T-helper 2 cell treated with Interferon-gamma antibody and Interleukin-4, amounts not matched to agents 5 μg/mL and 100 μg/mL, for 36 hours (primary cell): ENCODE data around the gene SAP25.

Experiments used
- DNase-seq: peaks from one replicate; pipeline ENCODE4 v3.0.0; 2021; ENCODE audit warnings: low spot score
- H3K27ac Mint-ChIP-seq: one replicate; pipeline ENCODE4 v1.8.0; 2021; ENCODE audit warnings: mild to moderate bottlenecking, mixed read lengths
- H3K27me3 Mint-ChIP-seq: one replicate; pipeline ENCODE4 v1.8.0; 2021; ENCODE audit warnings: low read depth, mixed read lengths
- H3K36me3 Mint-ChIP-seq: one replicate; pipeline ENCODE4 v1.8.0; 2021; ENCODE audit warnings: low read depth, mixed read lengths
- H3K4me1 Mint-ChIP-seq: one replicate; pipeline ENCODE4 v1.8.0; 2021; ENCODE audit warnings: low read depth, mixed read lengths
- H3K4me3 Mint-ChIP-seq: one replicate; pipeline ENCODE4 v1.8.0; 2022; ENCODE audit warnings: mild to moderate bottlenecking, moderate library complexity, mixed read lengths
- H3K9me3 Mint-ChIP-seq: one replicate; pipeline ENCODE4 v1.8.0; 2021; ENCODE audit warnings: mixed read lengths

Gene SAP25

DNA sequence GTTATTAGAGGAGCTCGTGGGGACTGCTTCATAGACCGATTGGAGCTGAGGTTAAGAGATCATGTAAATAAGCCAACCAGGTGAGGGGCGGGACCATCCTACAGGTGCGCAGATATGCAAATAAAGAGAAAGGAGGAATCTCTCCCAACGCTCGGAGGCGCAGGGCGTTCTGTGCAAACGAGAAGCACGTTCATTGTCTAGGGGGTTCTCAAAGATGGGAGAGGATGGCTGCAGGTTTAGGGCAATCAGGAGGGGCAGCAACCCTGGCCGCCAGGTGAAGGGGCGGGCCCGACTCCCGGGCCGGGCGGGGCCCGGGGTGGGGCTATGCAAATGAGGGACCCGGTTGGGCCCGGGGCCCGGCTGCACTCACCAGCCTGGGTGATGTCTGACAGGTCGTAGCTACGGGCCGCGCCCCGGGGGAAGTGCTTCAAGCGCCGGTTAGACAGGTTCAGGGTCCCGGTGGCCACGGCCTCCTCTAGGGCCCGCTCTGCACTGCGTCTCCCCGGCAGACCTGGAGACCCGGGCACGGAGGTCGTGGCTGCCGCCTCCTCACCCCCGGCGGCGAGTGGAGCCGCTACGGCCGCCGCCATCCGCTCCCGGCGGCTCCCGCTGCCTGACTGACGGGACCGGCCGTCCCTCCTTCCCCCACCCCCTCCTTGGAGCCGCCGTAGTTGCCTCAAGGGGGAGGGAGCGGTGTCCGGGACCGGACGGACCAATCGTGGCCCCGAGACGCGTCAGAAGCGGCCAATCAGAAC lies 12.0 kb upstream of the SAP25 start, which contains the start of gene LRCH4:
Gene LRCH4 (minus strand): TSS at position 619 of the 755 bp plus-strand sequence. CDS start 29 bp downstream, at position 590.
- Mint-ChIP-seq H3K4me3 (peak within 1 kb of the TSS; percentile 98), H3K27ac (peak within 1 kb of the TSS; percentile 97), H3K9me3 (no peaks in the 10 kb centered on the region), H3K4me1 (peaks cover 18% of the 10 kb centered on the region), H3K36me3 (peaks cover 17% of the 10 kb centered on the region), H3K27me3 (peaks cover 8% of the 10 kb centered on the region)
- peak; percentile 57 for DNase-seq

DNA sequence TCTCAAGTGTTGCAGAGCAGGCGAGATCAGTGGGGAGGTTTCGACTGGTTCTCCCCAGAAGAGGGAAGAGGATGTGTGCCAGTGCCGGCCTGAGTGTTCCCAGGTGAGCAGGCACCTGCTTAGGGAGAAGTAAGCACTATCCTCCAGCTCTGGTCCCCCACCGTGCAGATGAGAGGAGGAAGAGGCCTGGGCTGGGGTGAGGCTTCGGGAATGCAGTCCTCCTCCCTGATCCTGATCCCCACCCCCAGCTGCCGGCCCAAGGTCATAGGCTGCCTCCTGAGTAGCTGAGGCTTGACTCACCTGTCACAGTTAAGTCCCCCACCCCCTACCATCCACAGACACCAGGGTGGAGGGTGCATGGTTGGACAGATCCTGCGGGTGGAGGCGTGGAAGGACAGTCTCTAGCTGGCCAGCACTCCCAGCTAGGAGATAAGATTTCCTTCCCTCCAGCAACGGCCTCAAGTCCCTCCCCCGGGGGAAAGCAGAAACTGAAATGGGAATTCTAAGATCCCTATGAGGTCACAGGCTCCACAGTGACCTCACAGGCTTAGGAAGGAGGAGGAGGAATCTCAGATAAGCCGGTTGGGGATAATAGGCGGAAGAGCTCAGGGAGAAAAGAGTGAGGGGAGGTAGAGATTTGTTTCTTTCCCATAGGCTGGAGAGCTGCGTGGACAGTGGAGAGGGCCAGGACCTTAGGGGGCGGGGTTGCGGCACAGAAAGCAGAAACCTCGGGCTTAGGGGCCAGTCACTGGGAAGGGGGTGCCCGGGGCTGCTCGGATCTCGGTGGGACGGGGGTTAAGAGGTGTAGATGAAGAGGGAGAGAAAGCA lies 11.2 kb upstream of the SAP25 start:
- DNase-seq = no peak
- Mint-ChIP-seq H3K9me3 (no peaks in the 10 kb centered on the region), H3K27ac (peak overlapping the region; percentile 97), H3K36me3 (peaks cover 17% of the 10 kb centered on the region), H3K27me3 (peaks cover 3% of the 10 kb centered on the region), H3K4me3 (peak overlapping the region; percentile 98), H3K4me1 (peaks cover 17% of the 10 kb centered on the region)

DNA sequence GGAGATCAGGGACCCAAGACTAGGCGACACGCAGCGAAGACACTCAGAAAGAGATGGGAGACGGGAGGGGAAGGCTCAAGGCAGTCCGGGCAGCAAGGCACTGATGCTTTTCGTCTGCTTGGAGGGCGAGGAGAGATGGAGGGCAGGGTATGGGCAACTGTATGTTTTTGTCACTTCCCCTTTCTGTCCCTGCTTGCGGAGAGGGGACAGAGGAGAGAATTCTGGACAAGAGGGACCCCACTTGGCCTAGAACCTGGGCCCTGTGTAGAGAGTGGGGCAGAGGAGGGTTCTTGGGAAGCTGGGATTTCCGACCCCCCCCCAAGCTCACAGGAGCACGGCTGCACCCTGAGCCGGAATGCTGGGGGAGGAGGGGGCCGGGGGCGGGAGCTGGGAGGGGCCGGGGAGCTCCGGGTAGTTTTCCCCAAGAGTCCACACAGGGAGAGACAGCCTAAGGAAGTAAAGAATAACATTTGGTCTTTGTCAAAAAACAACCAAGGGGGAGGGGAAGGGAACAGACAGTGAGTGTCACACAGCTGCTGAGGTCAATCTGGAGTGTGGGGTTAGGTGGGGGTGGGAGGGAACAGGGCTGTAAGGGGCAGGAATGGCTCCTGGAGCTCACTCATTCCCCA lies 10.5 kb upstream of the SAP25 start:
- peaks cover 17% of the 10 kb centered on the region for H3K4me1 Mint-ChIP-seq
- peaks cover 20% of the 10 kb centered on the region for H3K36me3 Mint-ChIP-seq
- H3K4me3 Mint-ChIP-seq = peak overlapping the region; percentile 98
- peaks cover under 1% of the 10 kb centered on the region for H3K27me3 Mint-ChIP-seq
- H3K9me3 Mint-ChIP-seq = no peaks in the 10 kb centered on the region
- no peak for DNase-seq
- peak overlapping the region; percentile 97 for H3K27ac Mint-ChIP-seq

DNA sequence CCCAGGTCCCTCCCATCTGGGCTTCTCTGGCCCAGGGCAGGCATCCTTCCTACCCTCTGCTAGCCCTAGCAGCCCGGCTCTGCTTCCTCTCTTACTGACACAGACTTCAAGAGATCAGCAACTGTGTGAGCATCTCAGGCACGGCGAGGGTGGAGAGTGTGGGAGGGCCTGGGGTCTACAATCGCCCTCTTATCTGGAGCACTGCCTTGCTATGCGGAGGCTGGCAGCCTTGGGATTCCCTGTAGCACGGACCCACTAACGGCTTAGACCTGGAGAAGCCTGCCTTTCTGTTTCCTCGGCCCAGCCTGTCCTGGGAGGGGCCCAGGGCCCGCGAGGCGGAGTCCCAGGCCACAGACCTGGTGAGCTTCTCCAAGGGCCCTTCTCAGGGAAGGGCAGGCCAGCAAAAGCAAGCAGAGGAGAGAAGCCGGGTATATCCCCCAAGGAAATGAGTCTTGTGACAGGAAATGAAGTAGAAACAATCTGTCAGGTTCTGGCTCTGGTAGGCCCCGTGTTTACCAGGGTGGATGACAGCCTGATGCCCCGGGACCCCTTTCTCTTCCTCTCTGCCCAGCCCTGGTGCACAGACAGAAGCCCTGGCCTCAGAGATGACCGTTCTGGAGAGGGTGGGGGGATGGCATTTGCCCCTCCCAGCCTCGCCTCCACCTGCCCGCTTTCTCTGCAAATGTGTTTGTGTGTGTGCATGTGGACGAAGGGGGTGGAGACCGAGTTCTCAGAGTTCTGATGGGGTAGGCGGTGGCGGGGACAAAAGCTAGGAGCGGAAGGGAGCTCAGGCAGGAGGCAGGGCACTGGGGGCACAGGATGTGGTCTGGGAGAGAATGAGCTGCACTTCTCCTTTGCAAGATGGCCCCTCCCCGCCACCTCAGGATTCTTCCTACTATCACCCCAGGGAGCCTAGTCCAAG lies 9.7 kb upstream of the SAP25 start:
- H3K27ac Mint-ChIP-seq = peak overlapping the region; percentile 97
- peak overlapping the region; percentile 98 for H3K4me3 Mint-ChIP-seq
- no peaks in the 10 kb centered on the region for H3K9me3 Mint-ChIP-seq

DNA sequence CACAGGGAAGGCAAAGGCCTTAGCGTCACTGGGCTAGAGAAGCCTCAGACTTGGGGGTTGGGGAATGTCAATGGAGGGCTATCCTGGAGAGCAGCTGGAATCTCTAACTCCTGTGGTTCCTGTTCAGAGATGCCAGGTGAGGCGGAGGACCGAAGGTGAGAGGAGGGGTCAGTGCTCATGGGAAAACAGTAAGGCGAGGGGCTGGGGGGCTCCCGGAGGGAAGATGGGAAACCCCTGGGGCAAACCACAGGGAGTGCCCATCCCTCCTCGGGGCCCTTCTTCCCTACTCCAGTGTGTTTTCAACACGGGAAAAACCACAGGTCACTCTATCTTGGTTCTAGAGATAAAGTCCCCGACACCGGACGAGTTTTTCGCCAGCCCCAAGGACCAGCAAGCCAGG lies 8.9 kb upstream of the SAP25 start:
- no peaks in the 10 kb centered on the region for H3K27me3 Mint-ChIP-seq

More for the DNA sequence above, 9.7 kb upstream of the SAP25 start:
- Mint-ChIP-seq H3K27me3 (no peaks in the 10 kb centered on the region), H3K4me1 (peaks cover 14% of the 10 kb centered on the region), H3K36me3 (peaks cover 26% of the 10 kb centered on the region)
- peak; percentile 78 for DNase-seq

DNA sequence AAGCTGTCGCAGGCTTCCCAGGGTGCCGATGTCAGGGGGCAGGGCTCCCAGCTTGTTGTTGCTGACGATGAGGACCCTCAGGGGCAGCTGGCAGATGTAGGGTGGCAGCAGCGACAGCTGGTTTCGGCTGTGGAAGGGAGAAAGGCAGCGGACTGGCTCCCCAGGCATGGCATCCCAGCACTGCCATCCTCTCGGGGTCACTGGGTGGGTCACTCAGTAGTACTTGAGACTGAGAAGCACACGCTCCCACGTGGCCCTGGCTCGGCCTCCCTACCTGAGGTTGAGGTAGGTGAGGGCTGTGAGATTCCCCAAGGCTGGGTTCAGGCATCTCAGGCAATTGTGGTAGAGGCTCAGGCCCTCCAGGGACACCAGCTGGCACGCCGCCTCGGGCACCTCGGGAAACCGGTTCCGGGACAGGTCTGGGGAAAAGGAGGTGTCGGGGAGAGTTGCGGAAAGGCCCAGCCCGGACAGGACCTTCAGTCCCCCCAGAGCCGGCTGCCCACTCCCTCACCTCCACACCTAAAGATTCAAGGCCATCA lies 8.4 kb upstream of the SAP25 start:
- DNase-seq = no peak
- Mint-ChIP-seq H3K4me3 (peak overlapping the region; percentile 98), H3K27me3 (no peaks in the 10 kb centered on the region), H3K27ac (peak overlapping the region; percentile 97), H3K9me3 (no peaks in the 10 kb centered on the region), H3K36me3 (peaks cover 36% of the 10 kb centered on the region), H3K4me1 (peaks cover 13% of the 10 kb centered on the region)

More for the DNA sequence above, 8.9 kb upstream of the SAP25 start:
- H3K9me3 Mint-ChIP-seq = no peaks in the 10 kb centered on the region
- peaks cover 13% of the 10 kb centered on the region for H3K4me1 Mint-ChIP-seq
- peak overlapping the region; percentile 97 for H3K27ac Mint-ChIP-seq
- peak overlapping the region; percentile 98 for H3K4me3 Mint-ChIP-seq
- peaks cover 33% of the 10 kb centered on the region for H3K36me3 Mint-ChIP-seq
- no peak for DNase-seq

DNA sequence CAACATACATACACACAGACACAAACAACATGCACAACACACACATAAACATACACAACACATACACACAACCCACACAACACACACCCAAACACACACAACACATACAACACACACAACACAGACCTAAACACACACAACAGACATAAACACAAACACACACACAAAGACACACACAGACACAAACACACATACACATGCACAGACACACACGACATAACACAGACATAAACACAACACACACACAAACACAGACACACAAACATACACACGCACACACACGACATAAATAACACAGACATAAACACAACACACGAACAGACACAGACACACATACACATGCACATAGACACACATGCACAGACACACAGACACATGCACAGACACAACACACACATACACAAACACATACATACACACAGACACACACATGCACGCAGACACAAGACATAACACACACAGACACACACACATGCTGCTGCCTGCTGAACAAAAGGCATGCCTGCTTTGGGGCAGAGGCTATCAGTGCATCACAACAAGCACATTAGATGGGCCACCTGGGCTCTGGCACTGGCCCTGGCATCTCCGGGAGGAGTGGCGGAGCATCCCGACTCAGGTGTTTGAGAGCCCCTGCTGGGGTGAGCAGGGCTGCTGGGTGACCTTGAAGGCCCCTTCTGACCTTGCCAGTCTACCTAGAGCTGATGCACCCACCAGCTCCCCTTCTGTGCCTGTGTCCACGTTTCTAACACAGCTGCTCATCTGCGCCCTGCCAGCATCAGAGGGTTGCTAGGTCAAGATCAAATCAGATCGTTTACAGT lies 7.0 kb upstream of the SAP25 start:
- H3K36me3 Mint-ChIP-seq = peaks cover 41% of the 10 kb centered on the region
- no peak overlapping the region for H3K27ac Mint-ChIP-seq
- DNase-seq = no peak
- H3K4me1 Mint-ChIP-seq = peaks cover 13% of the 10 kb centered on the region
- H3K27me3 Mint-ChIP-seq = no peaks in the 10 kb centered on the region
- H3K4me3 Mint-ChIP-seq = no peak overlapping the region
- no peaks in the 10 kb centered on the region for H3K9me3 Mint-ChIP-seq

DNA sequence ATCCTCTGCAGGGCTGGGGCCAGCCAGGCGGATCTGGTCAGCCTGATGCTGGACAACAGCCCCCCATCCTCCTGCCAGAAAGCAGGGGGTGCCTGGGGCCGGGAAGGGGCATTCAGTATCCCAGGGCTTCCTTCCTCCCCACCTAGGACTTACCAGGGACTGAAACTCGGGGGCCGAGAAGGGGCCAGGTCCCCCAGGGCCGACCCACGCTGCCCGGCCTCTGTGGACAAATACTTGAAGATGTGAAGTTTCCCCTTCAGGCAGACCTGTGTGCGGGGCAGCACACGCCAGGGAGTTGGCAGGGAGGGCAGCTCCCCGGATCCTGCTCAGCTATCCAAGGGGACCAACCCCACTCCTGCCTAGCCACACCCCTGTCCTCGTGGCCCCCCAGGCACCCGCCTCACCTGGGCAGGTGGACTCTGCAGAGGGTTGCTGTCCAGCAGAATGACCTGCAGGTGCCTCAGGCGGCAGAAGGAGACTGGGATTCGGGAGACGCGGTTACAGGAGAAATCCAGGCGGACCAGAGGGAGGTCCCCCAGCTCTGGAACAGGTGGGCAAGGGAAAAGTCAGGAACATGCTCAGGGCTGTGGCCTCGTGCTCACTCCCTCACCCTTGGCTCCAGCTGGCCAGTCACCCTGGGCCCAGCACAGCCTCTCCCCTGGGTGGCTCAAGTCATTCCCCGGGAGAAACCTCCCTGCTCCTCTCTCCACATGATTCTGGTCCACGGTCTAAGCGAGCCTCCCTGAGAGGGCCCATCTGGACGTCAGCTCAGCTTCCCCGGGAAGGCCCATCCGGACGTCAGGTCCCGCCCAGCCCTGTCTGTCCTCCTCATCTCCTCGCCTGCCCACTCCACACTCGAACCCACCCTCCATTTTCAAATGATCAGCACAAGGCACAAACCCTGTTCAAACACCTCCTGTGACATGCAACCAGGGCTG lies 4.8 kb upstream of the SAP25 start:
- Mint-ChIP-seq H3K36me3 (peaks cover 42% of the 10 kb centered on the region), H3K4me3 (no peak overlapping the region), H3K4me1 (peaks cover 4% of the 10 kb centered on the region), H3K27me3 (no peaks in the 10 kb centered on the region), H3K9me3 (no peaks in the 10 kb centered on the region), H3K27ac (no peak overlapping the region)
- no peak for DNase-seq

DNA sequence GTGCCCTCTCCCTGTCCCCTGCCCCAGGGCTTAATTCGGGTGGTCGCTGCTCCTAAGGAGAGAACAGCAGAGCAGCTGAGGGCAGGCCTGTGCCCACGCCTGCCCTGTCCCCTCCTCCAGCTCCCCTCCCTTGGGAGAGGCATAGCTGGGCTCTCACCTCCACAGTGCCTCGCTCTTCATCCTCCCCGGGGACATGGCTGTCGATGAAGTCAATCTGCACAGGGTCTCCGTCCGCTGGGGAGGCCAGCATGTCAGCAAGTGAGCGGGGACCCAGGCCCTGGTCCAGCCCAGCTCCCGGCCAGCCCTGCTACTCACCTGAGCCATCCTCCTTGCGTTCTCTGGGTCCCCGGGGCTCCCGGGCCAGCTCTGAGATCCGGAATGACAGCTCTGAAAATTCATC lies 3.8 kb upstream of the SAP25 start:
- DNase-seq = no peak
- no peak overlapping the region for H3K27ac Mint-ChIP-seq
- H3K4me3 Mint-ChIP-seq = no peak overlapping the region
- H3K9me3 Mint-ChIP-seq = no peaks in the 10 kb centered on the region
- H3K4me1 Mint-ChIP-seq = peaks cover 2% of the 10 kb centered on the region
- no peaks in the 10 kb centered on the region for H3K27me3 Mint-ChIP-seq
- peaks cover 40% of the 10 kb centered on the region for H3K36me3 Mint-ChIP-seq

DNA sequence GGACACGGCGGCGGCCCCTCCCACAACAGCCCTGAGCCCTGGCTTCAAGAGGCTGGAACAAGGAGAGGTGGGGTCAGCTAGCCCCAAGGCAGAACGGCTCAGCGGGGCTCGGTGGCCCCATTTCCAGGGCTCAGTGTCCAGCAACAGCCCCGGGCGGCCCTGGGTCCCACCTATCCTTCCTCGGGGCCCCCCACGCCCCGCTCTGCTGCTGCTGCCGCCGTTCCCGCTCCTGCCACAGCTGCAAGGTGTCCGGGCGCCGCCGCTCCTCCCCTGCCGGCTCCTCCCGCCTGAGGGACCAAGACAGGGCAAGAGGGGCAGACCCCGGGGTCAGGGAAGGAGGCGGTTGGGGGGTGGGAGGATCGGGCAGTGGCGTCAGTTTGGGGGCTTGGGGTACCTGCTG lies 3.4 kb upstream of the SAP25 start:
- Mint-ChIP-seq H3K36me3 (peaks cover 40% of the 10 kb centered on the region), H3K27me3 (no peaks in the 10 kb centered on the region), H3K4me3 (no peak overlapping the region), H3K27ac (no peak overlapping the region), H3K9me3 (no peaks in the 10 kb centered on the region), H3K4me1 (no peaks in the 10 kb centered on the region)
- no peak for DNase-seq

DNA sequence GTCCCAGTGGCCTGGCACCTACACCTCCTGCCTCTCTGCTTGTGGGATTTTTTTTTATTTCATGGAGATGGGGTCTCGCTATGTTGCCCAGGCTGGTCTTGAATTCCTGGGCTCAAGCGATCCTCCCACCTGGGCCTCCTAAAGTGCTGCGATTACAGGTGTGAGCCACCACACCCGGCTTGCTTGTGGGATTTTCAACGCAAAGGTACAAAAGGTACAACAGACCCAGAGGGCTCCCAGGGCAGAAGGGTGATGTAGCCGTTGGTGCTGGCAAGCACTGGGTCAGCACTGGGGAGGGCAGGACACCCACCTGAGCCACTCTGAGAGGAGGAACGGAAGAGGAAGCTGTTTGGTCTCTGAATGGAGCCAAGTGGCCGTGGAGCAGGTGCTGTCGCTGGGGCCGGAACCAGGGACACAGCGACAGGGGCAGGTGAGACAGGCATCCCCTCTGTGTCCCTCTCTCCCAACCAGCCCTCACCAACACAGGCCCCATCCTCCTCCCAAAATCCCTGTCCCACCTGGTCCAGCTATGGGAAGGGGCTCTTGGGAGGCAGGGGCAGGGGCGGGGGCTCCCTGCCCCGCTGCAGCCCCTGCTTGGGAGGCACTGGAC lies 2.8 kb upstream of the SAP25 start:
- peaks cover 37% of the 10 kb centered on the region for H3K36me3 Mint-ChIP-seq

More for the DNA sequence above, 2.8 kb upstream of the SAP25 start:
- no peak for DNase-seq
- H3K4me3 Mint-ChIP-seq = no peak overlapping the region
- H3K9me3 Mint-ChIP-seq = no peaks in the 10 kb centered on the region
- no peak overlapping the region for H3K27ac Mint-ChIP-seq
- peaks cover 1% of the 10 kb centered on the region for H3K4me1 Mint-ChIP-seq
- no peaks in the 10 kb centered on the region for H3K27me3 Mint-ChIP-seq
